Aortic smooth muscle cell (primary cell): Measurements from ENCODE around the gene LSM2. TPM values are rescaled to one million over a fixed set of nuclear protein-coding genes. Genes with fewer than 3 reads are reported as not detected.

ENCODE experiments used
- total RNA-seq: library from RNA; depleted of rRNA; stranded (reverse); fragments of >200 nt; gene quantifications from 2 replicates; pipeline ENCODE4 v1.2.3, GENCODE V29; 2014

LSM2 gene
- total RNA-seq = 17.9 and 25.9 TPM in 2 replicates

DNA sequence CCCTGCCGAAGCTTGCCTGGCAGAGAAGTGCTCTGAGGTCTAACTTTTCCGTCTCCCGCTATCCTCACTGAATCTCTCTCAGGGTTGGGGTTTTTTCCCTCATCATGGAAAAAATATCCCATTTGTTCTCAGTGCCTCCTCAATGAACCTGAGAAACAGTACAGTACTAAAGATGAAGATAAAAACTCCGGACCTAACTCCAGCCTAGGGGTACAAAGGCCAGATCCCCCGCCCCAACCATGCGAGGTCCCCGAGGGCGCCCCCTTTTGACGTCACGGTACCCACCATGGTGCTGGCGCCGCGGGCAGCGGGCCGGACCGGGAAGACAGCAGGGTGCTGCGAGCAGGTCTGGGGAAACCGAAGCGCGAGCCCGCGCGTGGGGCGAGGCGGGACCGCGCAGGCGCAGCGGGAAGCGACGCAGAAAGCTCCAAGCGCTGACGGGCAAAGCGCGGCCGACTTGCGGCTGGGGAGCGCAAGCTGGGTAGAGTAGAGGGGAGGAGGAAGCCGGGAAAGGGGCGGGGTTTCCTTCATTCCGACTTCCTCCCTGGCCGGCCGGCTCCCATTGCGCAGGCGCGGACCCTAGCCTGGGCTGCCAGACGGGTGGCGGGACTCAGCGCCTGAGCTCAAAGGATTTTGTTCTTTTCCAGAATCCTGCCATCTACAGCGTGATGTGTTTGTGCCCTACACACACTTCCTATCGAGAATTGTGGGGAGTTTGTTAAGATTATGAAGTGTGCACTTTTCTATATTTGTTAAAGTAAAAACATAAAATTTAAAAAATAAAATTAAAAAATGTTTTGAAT is at the start of gene LSM2:
Gene LSM2 (minus strand): TSS at position 497 of the 803 bp plus-strand sequence. CDS start 209 bp downstream, at position 288.

DNA sequence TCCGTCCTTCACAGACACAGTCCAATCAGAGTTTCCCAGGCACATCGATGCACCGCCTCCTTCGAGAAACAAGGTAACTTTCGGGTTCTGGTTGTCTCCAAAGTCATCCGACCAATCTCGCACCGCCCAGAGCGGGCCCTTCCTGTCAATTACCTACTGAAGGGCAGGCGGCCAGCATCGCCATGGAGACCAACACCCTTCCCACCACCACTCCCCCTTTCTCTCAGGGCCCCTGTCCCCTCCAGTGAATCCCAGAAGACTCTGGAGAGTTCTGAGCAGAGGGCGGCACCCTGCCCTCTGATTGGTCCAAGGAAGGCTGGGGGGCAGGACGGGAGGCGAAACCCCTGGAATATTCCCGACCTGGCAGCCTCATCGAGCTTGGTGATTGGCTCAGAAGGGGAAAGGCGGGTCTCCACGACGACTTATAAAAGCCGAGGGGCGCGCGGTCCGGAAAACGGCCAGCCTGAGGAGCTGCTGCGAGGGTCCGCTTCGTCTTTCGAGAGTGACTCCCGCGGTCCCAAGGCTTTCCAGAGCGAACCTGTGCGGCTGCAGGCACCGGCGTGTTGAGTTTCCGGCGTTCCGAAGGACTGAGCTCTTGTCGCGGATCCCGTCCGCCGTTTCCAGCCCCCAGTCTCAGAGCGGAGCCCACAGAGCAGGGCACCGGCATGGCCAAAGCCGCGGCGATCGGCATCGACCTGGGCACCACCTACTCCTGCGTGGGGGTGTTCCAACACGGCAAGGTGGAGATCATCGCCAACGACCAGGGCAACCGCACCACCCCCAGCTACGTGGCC is 20.7 kb upstream of the LSM2 start, which contains the start of gene HSPA1B:
Gene HSPA1B (plus strand): TSS at position 453 of the 794 bp plus-strand sequence. CDS start 213 bp downstream, at position 666.

DNA sequence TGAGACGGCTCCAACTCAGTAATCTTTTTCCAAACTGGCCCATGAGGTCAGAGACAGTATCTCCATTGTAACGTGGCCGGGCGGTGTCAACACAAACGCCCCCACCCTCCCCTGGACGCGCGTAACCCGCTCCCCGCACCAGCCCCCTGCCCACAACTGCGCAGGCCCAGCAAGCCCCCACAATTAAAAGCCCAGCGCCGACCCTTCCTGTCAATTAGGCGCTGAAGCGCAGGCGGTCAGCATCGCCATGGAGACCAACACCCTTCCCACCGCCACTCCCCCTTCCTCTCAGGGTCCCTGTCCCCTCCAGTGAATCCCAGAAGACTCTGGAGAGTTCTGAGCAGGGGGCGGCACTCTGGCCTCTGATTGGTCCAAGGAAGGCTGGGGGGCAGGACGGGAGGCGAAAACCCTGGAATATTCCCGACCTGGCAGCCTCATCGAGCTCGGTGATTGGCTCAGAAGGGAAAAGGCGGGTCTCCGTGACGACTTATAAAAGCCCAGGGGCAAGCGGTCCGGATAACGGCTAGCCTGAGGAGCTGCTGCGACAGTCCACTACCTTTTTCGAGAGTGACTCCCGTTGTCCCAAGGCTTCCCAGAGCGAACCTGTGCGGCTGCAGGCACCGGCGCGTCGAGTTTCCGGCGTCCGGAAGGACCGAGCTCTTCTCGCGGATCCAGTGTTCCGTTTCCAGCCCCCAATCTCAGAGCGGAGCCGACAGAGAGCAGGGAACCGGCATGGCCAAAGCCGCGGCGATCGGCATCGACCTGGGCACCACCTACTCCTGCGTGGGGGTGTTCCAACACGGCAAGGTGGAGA is 8.5 kb upstream of the LSM2 start, which contains the start of the genes HSPA1A and HSPA1L:
Gene HSPA1A (plus strand): TSS at position 519 of the 814 bp plus-strand sequence. CDS start 214 bp downstream, at position 733.
Gene HSPA1L (minus strand): TSS at position 259 of the 814 bp plus-strand sequence. CDS start 3,311 bp downstream, outside the sequence.

DNA sequence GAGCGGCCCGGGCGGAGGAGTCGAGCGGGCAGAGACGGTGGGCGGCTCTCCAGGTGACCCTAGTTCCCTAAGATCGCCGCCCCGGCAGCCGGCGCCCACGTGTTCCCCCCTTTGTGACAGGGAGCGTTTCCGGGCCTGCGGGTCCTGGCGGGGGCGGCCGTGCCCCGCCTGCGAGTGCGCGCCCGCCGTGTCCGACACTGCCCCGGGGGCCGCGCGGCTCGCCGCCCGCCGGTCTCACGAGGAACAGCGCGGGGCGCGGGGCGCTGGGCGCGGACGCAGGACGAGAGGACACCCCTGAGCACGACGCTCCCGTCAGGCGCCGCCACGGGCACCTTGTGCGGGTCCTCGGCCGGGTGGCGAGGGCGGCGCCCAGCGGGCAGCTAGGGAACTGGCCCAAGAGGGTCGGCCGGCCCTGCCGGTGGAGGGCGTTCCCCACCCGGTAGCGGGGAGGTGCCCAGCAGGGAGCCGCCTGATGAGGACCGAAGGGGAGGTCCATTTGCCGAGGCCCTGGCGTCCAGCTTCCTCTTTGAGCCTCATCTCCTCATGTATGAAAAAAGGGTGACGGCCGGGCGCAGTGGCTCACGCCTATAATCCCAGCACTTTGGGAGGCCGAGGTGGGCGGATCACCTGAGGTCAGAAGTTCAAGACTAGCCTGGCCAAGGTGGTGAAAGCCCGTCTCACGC is 11.0 kb downstream of the LSM2 start, which contains the start of gene VARS1:
Gene VARS1 (minus strand): TSS at position 137 of the 683 bp plus-strand sequence. CDS start 535 bp downstream, outside the sequence.

DNA sequence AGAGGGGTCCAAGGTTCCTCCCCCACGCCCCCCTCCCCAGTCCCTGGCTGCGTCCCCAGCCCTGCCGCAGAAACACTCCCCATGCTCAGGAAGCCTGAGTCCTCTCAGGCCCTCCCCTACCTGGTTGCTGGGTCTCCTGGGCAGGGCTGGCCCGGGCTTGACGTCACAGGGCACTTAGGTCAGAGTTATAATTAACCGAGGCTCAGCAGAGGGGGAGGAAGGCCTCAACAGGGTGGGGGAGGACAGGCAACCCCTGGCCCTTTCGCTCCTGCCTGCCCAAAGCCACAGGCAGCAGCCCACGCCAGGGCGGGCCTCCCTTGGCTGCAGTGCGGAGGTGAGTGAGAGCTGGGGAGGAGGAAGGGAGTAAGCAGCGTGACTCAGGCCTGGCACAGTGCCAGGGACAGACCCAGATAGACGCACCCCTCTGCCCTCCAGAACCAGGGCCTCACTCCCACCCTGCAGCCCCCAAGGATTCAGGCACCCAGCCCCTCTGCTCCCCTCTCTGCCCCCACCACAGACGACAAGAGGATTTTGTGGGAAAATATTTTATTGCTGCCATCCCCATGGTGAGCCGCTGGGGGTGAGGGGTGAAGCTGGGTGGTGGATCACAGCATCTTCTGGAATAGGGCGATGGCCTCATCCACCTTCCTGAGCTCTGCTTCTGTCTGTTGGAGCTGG is 29.6 kb downstream of the LSM2 start, which contains the start of gene VWA7:
Gene VWA7 (minus strand): TSS at position 340 of the 678 bp plus-strand sequence. CDS start 549 bp downstream, outside the sequence.

DNA sequence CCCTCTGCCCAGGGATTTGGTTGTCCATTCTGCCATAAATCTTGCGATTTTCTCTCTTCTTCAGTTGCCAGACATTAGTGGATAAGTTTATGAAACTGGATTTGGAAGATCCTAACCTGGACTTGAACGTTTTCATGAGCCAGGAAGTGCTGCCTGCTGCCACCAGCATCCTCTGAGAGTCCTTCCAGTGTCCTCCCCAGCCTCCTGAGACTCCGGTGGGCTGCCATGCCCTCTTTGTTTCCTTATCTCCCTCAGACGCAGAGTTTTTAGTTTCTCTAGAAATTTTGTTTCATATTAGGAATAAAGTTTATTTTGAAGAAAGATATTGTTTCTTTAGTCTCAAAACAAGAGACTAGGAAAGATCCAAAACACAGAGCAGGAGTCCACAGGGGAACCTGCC is 44.4 kb downstream of the LSM2 start, which contains the start of gene SAPCD1:
Gene SAPCD1 (plus strand): TSS at position 301 of the 400 bp plus-strand sequence. CDS start 399 bp downstream, outside the sequence.

Other genes starting within 250 kb of the LSM2 start
- gene LTA, start 234.7 kb downstream of the LSM2 start, total RNA-seq = not detected in 2 replicates
- gene TNF, start 231.4 kb downstream of the LSM2 start, total RNA-seq = not detected in 2 replicates
- not detected in 2 replicates for gene LTB, start 224.5 kb downstream of the LSM2 start, total RNA-seq
- gene LST1, start 220.7 kb downstream of the LSM2 start, total RNA-seq = not detected in 2 replicates
- not detected in 2 replicates for gene NCR3, start 214.0 kb downstream of the LSM2 start, total RNA-seq
- not detected in 2 replicates for gene AIF1, start 191.7 kb downstream of the LSM2 start, total RNA-seq
- 31.6 and 39.6 TPM in 2 replicates for gene PRRC2A, start 186.3 kb downstream of the LSM2 start, total RNA-seq
- gene BAG6, start 154.3 kb downstream of the LSM2 start, total RNA-seq = 107 and 122 TPM in 2 replicates
- 1.5 and 1.8 TPM in 2 replicates for gene APOM, start 151.1 kb downstream of the LSM2 start, total RNA-seq
- 22.2 and 26.7 TPM in 2 replicates for gene C6orf47, start 146.2 kb downstream of the LSM2 start, total RNA-seq
- gene GPANK1, start 142.0 kb downstream of the LSM2 start, total RNA-seq = 14.3 and 15.4 TPM in 2 replicates
- 80.7 and 85.0 TPM in 2 replicates for gene CSNK2B, start 140.9 kb downstream of the LSM2 start, total RNA-seq
- gene LY6G5B, start 137.0 kb downstream of the LSM2 start, total RNA-seq = 2.0 and 3.2 TPM in 2 replicates
- gene LY6G5C, start 125.9 kb downstream of the LSM2 start, total RNA-seq = 0.40 and 0.75 TPM in 2 replicates
- 51.5 and 62.8 TPM in 2 replicates for gene ABHD16A, start 103.6 kb downstream of the LSM2 start, total RNA-seq
- gene LY6G6F, start 100.1 kb downstream of the LSM2 start, total RNA-seq = not detected in 2 replicates
- not detected in 2 replicates for gene LY6G6D, start 91.6 kb downstream of the LSM2 start, total RNA-seq
- not detected in 2 replicates for gene LY6G6C, start 85.2 kb downstream of the LSM2 start, total RNA-seq
- gene MPIG6B, start 83.6 kb downstream of the LSM2 start, total RNA-seq = not detected in 2 replicates
- 112 and 142 TPM in 2 replicates for gene DDAH2, start 77.7 kb downstream of the LSM2 start, total RNA-seq
- gene CLIC1, start 70.4 kb downstream of the LSM2 start, total RNA-seq = 784 and 832 TPM in 2 replicates
- gene MSH5, start 67.0 kb downstream of the LSM2 start, total RNA-seq = 5.3 and 5.4 TPM in 2 replicates
- 1.8 and 1.9 TPM in 2 replicates for gene SAPCD1, start 44.3 kb downstream of the LSM2 start, total RNA-seq
- gene VWA7, start 29.6 kb downstream of the LSM2 start, total RNA-seq = 0.13 and 0.19 TPM in 2 replicates
- gene VARS1, start 11.2 kb downstream of the LSM2 start, total RNA-seq = 37.6 and 48.4 TPM in 2 replicates
- gene HSPA1L, start 8.3 kb upstream of the LSM2 start, total RNA-seq = 1.5 and 1.6 TPM in 2 replicates
- 97.9 and 108 TPM in 2 replicates for gene HSPA1A, start 8.6 kb upstream of the LSM2 start, total RNA-seq
- gene HSPA1B, start 20.8 kb upstream of the LSM2 start, total RNA-seq = 158 and 185 TPM in 2 replicates
- gene NEU1, start 55.9 kb upstream of the LSM2 start, total RNA-seq = 60.4 and 69.0 TPM in 2 replicates
- 0.13 and 0.44 TPM in 2 replicates for gene SLC44A4, start 72.0 kb upstream of the LSM2 start, total RNA-seq
- gene EHMT2, start 90.7 kb upstream of the LSM2 start, total RNA-seq = 42.3 and 49.1 TPM in 2 replicates
- 3.3 and 3.7 TPM in 2 replicates for gene ZBTB12, start 95.1 kb upstream of the LSM2 start, total RNA-seq
- 2.8 and 4.3 TPM in 2 replicates for gene C2, start 120.8 kb upstream of the LSM2 start, total RNA-seq
- gene CFB, start 139.1 kb upstream of the LSM2 start, total RNA-seq = 20.3 and 31.2 TPM in 2 replicates
- 107 and 119 TPM in 2 replicates for gene NELFE, start 152.0 kb upstream of the LSM2 start, total RNA-seq
- gene SKIC2, start 152.2 kb upstream of the LSM2 start, total RNA-seq = 41.2 and 58.4 TPM in 2 replicates
- 9.8 and 10.2 TPM in 2 replicates for gene DXO, start 165.2 kb upstream of the LSM2 start, total RNA-seq
- gene C4A, start 175.1 kb upstream of the LSM2 start, total RNA-seq = 5.7 and 5.8 TPM in 2 replicates
- 4.8 and 5.0 TPM in 2 replicates for gene C4B, start 207.8 kb upstream of the LSM2 start, total RNA-seq
- under 0.01 and 0.62 TPM in 2 replicates for gene CYP21A2, start 231.4 kb upstream of the LSM2 start, total RNA-seq